ENCODE results near the gene ESD.
A peak's percentile ranks its signal among the peaks of the same experiment; 100 is the strongest.

The ESD gene

GRCh38 chr13:46804391-46804815, 7.4 kb upstream of the ESD start:
- H3K27ac ChIP-seq, result no peak overlapping the region
- TF ChIP-seq, protein P1, sequence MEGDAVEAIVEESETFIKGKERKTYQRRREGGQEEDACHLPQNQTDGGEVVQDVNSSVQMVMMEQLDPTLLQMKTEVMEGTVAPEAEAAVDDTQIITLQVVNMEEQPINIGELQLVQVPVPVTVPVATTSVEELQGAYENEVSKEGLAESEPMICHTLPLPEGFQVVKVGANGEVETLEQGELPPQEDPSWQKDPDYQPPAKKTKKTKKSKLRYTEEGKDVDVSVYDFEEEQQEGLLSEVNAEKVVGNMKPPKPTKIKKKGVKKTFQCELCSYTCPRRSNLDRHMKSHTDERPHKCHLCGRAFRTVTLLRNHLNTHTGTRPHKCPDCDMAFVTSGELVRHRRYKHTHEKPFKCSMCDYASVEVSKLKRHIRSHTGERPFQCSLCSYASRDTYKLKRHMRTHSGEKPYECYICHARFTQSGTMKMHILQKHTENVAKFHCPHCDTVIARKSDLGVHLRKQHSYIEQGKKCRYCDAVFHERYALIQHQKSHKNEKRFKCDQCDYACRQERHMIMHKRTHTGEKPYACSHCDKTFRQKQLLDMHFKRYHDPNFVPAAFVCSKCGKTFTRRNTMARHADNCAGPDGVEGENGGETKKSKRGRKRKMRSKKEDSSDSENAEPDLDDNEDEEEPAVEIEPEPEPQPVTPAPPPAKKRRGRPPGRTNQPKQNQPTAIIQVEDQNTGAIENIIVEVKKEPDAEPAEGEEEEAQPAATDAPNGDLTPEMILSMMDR (conservative IDR thresholded peaks at IDR 0.05), result no peak
- TF ChIP-seq ZFX (IDR thresholded peaks at IDR 0.05), result no peak

DNA sequence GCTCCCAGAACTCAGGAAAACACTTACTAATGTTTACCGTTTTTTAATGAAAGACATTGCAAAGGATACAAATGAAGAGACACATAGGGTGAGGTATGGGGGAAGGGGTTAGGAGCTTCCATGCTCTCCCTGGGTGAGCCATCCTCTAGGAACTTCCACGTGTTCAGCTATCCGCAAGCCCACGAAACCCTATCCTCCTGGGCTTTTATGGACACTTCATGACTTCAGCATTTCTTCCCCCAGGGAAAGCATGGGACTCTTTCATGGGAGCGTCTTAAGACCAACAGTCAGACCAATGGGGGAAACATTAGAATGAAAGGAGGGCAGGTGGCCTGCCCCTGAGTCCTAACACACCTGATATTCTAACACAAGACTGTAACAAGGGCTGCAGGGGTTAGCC, 6.6 kb upstream of the ESD start:
- TF ChIP-seq, protein P1 (conservative IDR thresholded peaks at IDR 0.05), result no peak
- no peak for TF ChIP-seq ZFX (IDR thresholded peaks at IDR 0.05)
- no peak overlapping the region for H3K27ac ChIP-seq

DNA sequence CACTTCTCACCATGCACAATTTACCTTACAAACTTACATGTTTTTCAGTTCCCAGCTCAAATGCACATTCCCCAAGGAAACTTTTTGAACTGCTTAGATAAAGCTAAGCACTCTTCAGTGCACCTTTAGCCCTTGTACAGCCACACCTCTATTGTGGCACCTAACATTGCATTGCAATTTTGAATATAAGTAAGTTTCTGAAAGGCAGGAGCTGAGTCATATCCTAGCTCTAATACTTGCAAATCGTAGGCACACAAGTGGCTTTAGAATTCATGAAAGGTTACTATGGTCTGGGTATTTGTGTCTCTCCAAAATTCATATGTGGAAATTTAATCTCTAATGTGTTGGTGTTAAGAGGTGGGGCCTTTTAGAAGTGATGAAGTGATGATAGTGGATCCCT, 4.9 kb upstream of the ESD start:
- TF ChIP-seq, protein P1 (conservative IDR thresholded peaks at IDR 0.05), result no peak
- TF ChIP-seq ZFX (IDR thresholded peaks at IDR 0.05), result no peak

DNA sequence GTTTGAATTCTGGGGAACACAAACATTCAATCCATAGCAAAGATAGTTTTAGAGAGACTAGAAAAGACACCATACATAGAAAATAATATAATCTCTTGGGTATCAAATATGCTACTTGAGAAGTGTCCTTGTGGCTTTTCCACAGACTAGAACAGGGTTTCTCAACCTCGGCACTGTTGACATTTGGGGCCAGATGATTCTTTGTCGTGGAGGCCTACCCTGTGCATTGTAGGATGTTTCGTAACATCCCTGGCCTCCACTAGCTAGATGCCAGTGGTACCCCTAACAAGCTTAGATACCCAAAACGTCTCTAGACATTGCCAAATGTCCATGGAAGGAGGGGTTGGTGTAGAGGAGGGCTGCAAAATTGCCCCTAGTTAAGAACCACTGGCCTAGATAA, 2.2 kb upstream of the ESD start:
- no peak overlapping the region for H3K27ac ChIP-seq
- TF ChIP-seq, protein P1 (conservative IDR thresholded peaks at IDR 0.05), result no peak
- TF ChIP-seq ZFX (IDR thresholded peaks at IDR 0.05), result no peak

More for the DNA sequence above, 4.9 kb upstream of the ESD start:
- H3K27ac ChIP-seq, result no peak overlapping the region

DNA sequence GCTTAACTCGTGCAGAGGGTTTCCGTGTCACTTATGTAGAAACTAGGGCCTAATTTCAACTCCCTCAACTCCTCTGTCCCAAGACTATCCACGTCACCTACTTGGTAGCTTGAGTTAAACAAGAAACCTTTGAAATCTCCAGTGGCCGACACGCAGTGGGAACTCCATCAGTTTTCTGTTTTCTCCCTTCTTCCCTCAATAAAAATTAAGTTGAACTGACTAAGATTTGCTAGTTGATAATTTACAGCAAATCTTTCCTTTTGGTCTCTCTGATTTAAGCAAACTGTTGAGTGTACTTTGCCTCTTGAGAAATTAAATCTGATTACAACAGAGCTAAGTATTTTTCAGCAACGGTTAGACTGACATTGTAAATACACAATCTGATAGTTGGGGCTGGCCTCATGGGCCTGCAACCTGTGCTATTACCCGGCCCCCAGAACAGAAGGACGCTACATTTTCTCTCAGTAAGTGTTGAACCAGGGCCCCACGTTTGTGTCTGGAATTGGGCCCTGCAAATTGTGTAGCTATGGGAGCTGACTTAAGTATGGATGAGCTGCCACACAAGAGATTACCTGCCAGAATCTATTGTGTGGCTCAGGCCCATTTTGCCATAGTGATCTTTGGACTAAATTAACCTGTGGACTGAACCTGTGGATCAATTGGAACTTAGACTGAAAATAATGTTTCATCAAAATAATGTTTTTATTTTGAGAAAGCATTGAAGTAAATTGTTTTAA, 708 bp upstream of the ESD start:
- peak overlapping the region; percentile 90 for H3K27ac ChIP-seq
- TF ChIP-seq, protein P1 (conservative IDR thresholded peaks at IDR 0.05), result no peak
- TF ChIP-seq ZFX (IDR thresholded peaks at IDR 0.05), result no peak

DNA sequence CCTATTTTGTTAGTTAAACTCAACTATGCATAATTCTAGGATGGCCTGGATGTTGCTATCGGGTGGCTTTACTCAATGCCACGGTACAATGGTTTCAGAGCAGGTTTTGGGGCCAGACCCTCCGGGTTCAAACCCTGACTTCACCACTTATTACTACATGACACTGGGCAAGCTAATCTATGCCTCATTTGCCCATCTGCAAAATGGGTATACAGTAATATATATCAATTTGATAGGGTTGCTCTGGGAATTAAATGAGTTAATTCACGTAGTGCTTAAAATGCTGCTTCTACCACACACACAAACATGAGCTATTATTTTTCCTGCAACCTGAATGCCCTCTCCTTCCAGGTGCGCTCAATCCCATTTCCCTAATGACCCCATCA, 839 bp downstream of the ESD start:
- peak overlapping the region; percentile 90 for H3K27ac ChIP-seq

DNA sequence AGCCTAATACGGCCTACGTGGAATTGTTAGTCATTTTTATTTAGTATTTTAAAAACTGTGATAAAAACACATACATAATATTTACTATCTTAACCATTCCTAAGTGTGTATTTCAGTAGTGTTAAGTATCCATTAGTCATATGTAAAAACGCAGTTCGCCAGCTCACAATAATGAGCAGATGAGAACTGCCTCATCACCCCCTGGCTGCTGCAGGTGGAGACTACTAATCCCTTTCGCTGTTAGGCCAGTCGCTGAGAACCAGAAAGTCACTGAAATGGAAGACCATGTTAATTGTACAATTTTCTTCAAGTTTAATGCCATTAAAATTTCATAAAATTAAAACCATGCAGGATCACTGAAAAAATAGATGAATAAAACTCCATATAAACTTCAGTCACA, 1.6 kb downstream of the ESD start:
- no peak for TF ChIP-seq ZFX (IDR thresholded peaks at IDR 0.05)
- TF ChIP-seq, protein P1 (conservative IDR thresholded peaks at IDR 0.05), result no peak
- H3K27ac ChIP-seq, result peak overlapping the region; percentile 90; the same call in 1 of the 2 replicates

More for the DNA sequence above, 839 bp downstream of the ESD start:
- TF ChIP-seq, protein P1 (conservative IDR thresholded peaks at IDR 0.05), result no peak
- no peak for TF ChIP-seq ZFX (IDR thresholded peaks at IDR 0.05)
